22Rv1 (cell line): ENCODE results near the gene STN1.
A peak's percentile ranks its signal among the peaks of the same experiment; 100 is the strongest.

Experiments
- H3K27ac ChIP-seq: fragments of 450-650 bp; 2 replicates; pipeline ENCODE4 v1.5.1; 2017
- ZFX ChIP-seq: fragments of 450-650 bp; IDR thresholded peaks from 2 replicates; pipeline ENCODE4 v1.6.1; 2017; ENCODE audit warnings: antibody characterized with exemption, borderline replicate concordance
- TF ChIP-seq, protein P1 (sequence below): fragments of 450-650 bp; IDR thresholded peaks from 2 replicates; pipeline ENCODE4 v1.5.1; 2017; ENCODE audit warnings: mild to moderate bottlenecking

Gene STN1

DNA sequence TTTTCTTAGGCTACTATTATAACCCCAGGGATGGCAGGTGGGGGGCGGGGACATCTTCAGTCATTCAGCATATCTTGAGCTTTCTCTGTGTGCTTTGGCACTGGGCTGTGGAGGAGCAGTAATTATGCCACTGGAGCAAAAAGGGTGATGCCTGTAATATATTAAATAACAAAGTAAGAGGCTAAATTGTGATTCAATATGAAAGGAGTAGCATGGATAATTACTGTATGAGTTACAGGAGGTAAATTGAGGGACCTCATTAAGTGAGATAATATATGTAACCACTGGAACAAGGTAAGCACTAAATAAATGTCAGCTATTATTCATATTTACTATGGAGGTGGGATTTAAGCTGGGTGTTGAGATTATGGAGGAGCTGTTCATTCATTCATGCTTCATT, 3.3 kb upstream of the STN1 start:
- TF ChIP-seq ZFX = no peak
- TF ChIP-seq, protein P1, sequence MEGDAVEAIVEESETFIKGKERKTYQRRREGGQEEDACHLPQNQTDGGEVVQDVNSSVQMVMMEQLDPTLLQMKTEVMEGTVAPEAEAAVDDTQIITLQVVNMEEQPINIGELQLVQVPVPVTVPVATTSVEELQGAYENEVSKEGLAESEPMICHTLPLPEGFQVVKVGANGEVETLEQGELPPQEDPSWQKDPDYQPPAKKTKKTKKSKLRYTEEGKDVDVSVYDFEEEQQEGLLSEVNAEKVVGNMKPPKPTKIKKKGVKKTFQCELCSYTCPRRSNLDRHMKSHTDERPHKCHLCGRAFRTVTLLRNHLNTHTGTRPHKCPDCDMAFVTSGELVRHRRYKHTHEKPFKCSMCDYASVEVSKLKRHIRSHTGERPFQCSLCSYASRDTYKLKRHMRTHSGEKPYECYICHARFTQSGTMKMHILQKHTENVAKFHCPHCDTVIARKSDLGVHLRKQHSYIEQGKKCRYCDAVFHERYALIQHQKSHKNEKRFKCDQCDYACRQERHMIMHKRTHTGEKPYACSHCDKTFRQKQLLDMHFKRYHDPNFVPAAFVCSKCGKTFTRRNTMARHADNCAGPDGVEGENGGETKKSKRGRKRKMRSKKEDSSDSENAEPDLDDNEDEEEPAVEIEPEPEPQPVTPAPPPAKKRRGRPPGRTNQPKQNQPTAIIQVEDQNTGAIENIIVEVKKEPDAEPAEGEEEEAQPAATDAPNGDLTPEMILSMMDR = no peak

DNA sequence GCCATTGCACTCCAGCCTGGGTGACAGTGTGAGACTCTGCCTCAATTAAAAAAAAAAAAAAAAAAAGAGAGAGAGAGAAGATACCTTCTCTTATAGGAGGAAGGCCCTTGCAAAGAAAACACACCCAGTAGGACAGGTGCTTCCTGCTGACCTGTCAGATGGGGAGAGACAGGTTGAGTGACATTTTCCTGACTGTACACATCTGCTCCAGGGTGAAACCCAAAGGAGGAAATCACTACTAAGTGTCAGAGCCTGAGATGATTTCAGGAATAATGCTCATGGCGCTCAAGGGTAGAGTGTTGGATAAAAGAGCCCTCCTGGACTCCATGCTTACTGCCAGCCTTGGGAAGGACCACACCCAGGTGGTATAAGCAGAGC, 1.7 kb upstream of the STN1 start:
- no peak overlapping the region for H3K27ac ChIP-seq
- TF ChIP-seq ZFX = no peak
- TF ChIP-seq, protein P1 = no peak

More for the DNA sequence above, 3.3 kb upstream of the STN1 start:
- H3K27ac ChIP-seq = no peak overlapping the region

DNA sequence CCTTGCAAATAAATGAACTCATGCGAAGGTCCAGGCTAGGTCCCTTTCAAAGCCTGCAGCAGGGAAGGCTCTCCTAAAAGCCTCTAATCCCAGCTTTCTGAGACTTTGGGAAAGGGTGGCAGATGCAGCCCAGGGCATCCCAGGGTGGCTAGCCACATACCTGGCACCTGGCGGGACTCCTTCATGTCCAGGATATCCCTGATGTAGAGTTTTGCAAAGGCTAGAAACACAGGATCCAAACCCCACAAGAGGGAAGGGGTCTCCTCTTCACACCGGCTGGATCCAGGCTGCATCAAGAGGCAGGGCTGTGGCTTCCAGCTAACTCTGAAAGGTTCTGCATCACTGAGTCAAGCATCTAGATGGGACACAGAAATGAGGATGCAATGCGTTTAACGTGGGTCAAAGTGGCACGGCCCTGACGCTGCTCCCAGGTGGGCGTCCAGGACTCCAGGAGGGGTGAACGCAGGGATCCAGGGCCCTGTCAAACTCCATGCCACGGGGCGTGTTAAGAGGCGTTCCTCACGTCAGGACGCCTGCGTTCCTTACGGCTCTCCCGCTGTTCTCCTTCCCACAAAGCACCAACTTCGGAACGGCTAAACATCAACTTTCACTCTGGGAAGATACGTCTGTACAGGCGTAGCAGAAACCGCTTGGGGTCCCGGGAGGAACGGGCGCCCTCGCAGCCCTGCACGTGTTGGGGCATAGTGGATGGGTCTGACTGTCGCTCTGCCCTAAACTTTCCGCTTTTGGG, 507 bp downstream of the STN1 start:
- TF ChIP-seq ZFX = no peak
- TF ChIP-seq, protein P1 = no peak
- H3K27ac ChIP-seq = peak overlapping the region; percentile 95

DNA sequence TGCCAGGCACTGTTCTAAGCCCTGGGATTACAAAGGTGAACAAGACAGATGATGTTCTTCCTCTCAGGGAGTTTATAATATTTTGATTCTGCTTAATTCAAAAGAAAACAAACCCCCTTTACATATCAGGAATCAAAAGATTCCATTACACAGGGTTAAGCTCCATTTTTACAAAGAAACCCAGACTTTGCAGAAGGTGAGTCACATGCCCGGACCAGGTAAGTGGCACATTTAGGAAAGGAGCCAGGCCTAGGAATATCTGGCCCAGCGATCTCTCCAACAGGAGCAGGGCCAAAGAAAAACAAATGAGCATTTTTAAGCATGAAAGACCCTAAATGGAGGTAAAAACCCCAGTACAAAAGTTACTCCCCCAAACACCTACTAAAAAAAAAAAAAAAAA, 1.1 kb downstream of the STN1 start:
- TF ChIP-seq ZFX = no peak
- TF ChIP-seq, protein P1 = no peak
- peak overlapping the region; percentile 95 for H3K27ac ChIP-seq

DNA sequence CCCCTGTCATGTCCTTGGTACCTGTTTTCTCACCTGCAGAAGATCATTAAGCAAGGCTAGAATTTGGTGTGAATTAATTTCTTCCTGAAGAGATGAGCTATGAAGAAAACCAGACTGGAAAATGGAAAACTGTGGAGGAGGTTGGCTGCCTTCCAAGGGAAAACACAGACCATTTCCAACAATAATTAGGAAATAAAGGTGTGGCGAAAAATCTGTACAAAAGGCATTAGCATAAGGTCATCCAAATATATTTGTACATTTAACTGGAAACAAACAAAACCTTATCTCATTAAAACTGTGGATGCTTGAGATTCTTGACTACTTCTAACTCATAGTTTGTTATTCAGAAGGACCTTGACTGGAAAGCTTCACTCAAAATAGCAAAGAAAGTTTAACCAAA, 1.7 kb downstream of the STN1 start:
- TF ChIP-seq ZFX = no peak
- TF ChIP-seq, protein P1 = no peak
- peak overlapping the region; percentile 95; the same call in 1 of the 2 replicates for H3K27ac ChIP-seq

DNA sequence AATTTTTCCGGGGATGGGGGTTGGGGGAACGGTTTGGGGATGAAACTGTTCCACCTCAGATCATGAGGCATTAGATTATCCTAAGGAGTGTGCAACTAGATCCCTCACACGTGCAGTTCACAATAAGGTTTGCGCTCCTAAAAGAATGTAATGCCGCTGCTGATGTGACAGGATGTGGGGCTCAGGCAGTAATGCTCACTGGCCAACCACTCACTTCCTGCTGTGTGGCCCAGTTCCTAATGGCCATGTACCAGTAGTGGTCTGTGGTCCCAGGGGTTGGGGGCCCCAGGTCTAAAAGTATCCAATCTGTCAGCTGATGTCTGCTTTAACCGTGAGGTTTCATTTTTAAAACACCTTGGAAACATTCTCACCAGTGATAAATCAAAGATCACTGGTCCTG, 2.2 kb downstream of the STN1 start:
- TF ChIP-seq ZFX = no peak
- TF ChIP-seq, protein P1 = no peak
- H3K27ac ChIP-seq = no peak overlapping the region

DNA sequence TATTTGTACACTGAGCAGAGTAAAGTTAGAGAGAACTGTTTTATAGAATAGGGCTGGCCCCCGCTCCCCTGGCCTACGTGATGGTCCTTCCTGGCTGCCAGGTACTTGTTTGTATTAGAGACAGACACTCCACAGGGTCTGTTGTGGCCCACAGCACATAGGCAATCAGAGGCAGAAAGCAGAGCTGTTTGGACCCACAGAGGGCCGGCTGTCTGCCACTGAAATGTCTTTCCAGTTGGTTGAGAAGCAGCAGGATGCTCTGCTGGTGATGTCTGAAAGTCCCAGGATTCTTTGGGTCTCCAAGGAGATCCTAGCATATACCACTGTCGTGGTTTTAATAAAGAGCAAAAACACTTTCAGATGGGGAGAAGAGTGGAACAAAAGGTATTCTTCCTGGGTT, 5.2 kb downstream of the STN1 start:
- TF ChIP-seq, protein P1 = no peak
- no peak for TF ChIP-seq ZFX
- no peak overlapping the region for H3K27ac ChIP-seq
